H1 (cell line): ENCODE data around the gene FPR3.

ENCODE experiments used
- CEBPB ChIP-seq: IDR thresholded peaks from 2 replicates; pipeline ENCODE4 v1.6.1; 2012; ENCODE audit warnings: low read depth, low read length
- CTCF ChIP-seq, 3 experiments: IDR thresholded peaks; 1 replicate in 2 of 3; 2 replicates in 1 of 3; pipeline versions ENCODE4 v1.5.1 to v1.6.1; 2011; ENCODE audit warnings: low read length in 3 of 3, mild to moderate bottlenecking in 3 of 3, inconsistent platforms in 2 of 3, low read depth in 1 of 3, moderate library complexity in 1 of 3; ENCODE audit not compliant: insufficient read depth in 1 of 3; ENCODE audit errors: control extremely low read depth in 1 of 3
- MAX ChIP-seq: IDR thresholded peaks from 2 replicates; pipeline ENCODE4 v1.6.1; 2012; ENCODE audit warnings: inconsistent platforms
- NRF1 ChIP-seq: IDR thresholded peaks from 2 replicates; pipeline ENCODE4 v1.6.1; 2011; ENCODE audit warnings: mild to moderate bottlenecking, low read depth, low read length, improper control_type of control experiment
- POLR2A ChIP-seq, 2 experiments: IDR thresholded peaks; 1 replicate in 1 of 2; 2 replicates in 1 of 2; pipeline ENCODE4 v1.6.1; 2011; ENCODE audit warnings: low read depth in 2 of 2, low read length in 2 of 2, mild to moderate bottlenecking in 2 of 2; ENCODE audit errors: control extremely low read depth in 1 of 2
- POLR2AphosphoS5 ChIP-seq: IDR thresholded peaks from 2 replicates; pipeline ENCODE4 v1.6.1; 2011; ENCODE audit warnings: low read depth, low read length
- RFX5 ChIP-seq: IDR thresholded peaks from 2 replicates; pipeline ENCODE4 v1.6.1; 2011; ENCODE audit warnings: low read depth, low read length, improper control_type of control experiment, borderline replicate concordance
- SP4 ChIP-seq: IDR thresholded peaks from 2 replicates; pipeline ENCODE4 v1.6.1; 2012; ENCODE audit warnings: low read length, inconsistent platforms
- USF2 ChIP-seq: IDR thresholded peaks from 2 replicates; pipeline ENCODE4 v1.6.1; 2011; ENCODE audit warnings: low read length, improper control_type of control experiment

DNA sequence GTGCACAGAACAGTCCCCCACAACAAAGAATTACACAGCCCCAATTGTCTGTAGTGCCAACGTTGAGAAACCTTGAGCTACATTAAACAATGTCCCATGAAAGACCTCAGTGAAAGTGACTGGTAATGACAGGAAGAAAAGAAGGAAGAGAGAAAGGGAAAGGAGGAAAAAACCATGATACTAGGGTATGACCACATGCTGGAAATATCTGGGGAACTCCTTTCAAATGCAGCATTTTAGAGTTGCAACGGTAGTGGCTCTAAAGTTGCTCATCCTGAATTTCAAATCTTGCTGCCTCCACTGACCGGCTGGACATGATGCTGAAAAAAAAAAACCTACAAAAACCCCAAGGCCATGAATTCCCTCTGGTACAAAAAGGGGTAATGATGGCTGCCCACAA, 26.5 kb downstream of the FPR3 start:
- TF ChIP-seq SP4 (no peak), CTCF (IDR thresholded peaks at IDR 0.05; ENCODE audit: control extremely low read depth in 1 of 3, insufficient read depth in 1 of 3, low read depth in 1 of 3, low read length in 3 of 3) (no peak), MAX (no peak), CEBPB (no peak), USF2 (no peak), POLR2AphosphoS5 (no peak), NRF1 (no peak), POLR2A (IDR thresholded peaks at IDR 0.05; ENCODE audit: control extremely low read depth in 1 of 2, low read depth in 2 of 2, low read length in 2 of 2) (no peak), RFX5 (no peak)
